ENCODE data around the gene USP37. TPM values are rescaled to one million over a fixed set of nuclear protein-coding genes. Genes with fewer than 3 reads are reported as not detected.

USP37 gene
- polyA plus RNA-seq, 3 donors = 2.7 to 4.9 (median 2.7) TPM

DNA sequence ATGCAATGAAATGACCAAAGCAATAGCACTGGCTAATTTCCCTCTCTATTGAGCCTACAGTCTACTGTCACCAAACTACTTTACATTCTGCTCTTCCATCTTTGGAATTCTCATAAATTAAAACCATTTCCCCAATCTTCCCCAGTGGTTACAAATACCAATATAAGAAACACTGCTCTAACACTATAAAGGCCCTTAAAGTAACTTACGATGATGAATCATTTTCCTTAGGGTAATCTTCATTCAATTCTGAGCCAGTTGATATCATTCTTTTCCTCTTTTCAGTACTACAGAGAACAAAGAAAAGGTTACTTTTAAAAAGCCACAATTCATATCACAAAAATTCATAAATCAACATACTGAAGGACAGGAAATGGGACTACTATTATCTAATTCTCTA, 22.1 kb downstream of the USP37 start:
- H3K79me2 ChIP-seq (ENCODE audit: insufficient read depth, low read length) = no peaks in the 10 kb centered on the region
- no peak overlapping the region for H3K4me2 ChIP-seq (replicated peaks; ENCODE audit: extremely low read depth, low read length, poor library complexity, severe bottlenecking)
- Mint-ChIP-seq H3K4me3 (no peak overlapping the region), H3K4me1 (no peaks in the 10 kb centered on the region), H3K27ac (no peak overlapping the region), H3K27me3 (ENCODE audit: low read depth in 3 of 3) (no peaks in the 10 kb centered on the region), H3K36me3 (peaks cover 65 to 85% of the 10 kb centered on the region in 2 donors), H3K9me3 (no peaks in the 10 kb centered on the region)
- no peaks in the 10 kb centered on the region for H3K4me1 ChIP-seq (ENCODE audit: control insufficient read depth in 1 of 2, insufficient read depth in 2 of 2, low read length in 2 of 2)
- no peak overlapping the region for H3K9ac ChIP-seq (ENCODE audit: insufficient read depth, low read length, poor library complexity, severe bottlenecking)
- no peaks in the 10 kb centered on the region for H3K27me3 ChIP-seq (ENCODE audit: control insufficient read depth in 2 of 2, insufficient read depth in 2 of 2, low read length in 2 of 2)
- H3K27ac ChIP-seq (ENCODE audit: low read depth in 1 of 2, low read length in 2 of 2) = no peak overlapping the region
- TF ChIP-seq, protein P1, sequence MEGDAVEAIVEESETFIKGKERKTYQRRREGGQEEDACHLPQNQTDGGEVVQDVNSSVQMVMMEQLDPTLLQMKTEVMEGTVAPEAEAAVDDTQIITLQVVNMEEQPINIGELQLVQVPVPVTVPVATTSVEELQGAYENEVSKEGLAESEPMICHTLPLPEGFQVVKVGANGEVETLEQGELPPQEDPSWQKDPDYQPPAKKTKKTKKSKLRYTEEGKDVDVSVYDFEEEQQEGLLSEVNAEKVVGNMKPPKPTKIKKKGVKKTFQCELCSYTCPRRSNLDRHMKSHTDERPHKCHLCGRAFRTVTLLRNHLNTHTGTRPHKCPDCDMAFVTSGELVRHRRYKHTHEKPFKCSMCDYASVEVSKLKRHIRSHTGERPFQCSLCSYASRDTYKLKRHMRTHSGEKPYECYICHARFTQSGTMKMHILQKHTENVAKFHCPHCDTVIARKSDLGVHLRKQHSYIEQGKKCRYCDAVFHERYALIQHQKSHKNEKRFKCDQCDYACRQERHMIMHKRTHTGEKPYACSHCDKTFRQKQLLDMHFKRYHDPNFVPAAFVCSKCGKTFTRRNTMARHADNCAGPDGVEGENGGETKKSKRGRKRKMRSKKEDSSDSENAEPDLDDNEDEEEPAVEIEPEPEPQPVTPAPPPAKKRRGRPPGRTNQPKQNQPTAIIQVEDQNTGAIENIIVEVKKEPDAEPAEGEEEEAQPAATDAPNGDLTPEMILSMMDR (IDR thresholded peaks at IDR 0.05) = no peak
- H3K9me3 ChIP-seq (replicated peaks in 1 of 2; ENCODE audit: control insufficient read depth in 1 of 2, insufficient read depth in 1 of 2, low read length in 2 of 2) = no peaks in the 10 kb centered on the region
- intact Hi-C loops (cut with micrococcal nuclease) = no loop called here
- WGBS (ENCODE audit: insufficient coverage) = 100% methylated on average over 1 of the region's 1 CpG
- no peak overlapping the region for H3K4me3 ChIP-seq (replicated peaks in 1 of 3; ENCODE audit: low read depth in 2 of 3, low read length in 3 of 3)
- no peak for DNase-seq
- no peaks in the 10 kb centered on the region for H4K20me1 ChIP-seq (ENCODE audit: insufficient read depth, low read length)
- H2AFZ ChIP-seq (ENCODE audit: insufficient read depth, low read depth, low read length, poor library complexity, severe bottlenecking) = no peak overlapping the region
- peaks cover 59 to 77% of the 10 kb centered on the region in 2 donors for H3K36me3 ChIP-seq (replicated peaks in 1 of 2; ENCODE audit: control insufficient read depth in 1 of 2, insufficient read depth in 2 of 2, low read length in 2 of 2)

DNA sequence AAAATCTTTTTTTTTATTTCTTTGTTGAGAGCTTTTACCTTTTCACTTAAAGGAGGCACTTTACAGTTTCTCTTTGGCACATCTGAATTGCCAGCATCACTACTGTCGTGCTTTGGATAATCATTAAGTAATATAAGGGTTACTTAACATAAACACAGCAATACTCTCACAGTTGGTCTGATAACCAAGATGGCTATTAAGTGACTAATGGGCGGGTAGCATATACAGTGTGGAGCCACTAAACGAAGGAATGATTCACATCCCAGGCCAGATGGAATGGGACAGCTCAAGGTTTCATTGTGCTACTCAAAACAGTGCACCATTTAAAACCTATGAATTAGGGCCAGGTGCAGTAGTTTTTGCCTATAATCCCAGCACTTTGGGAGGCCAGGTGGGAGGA, 28.1 kb downstream of the USP37 start:
- no peaks in the 10 kb centered on the region for H3K79me2 ChIP-seq (ENCODE audit: insufficient read depth, low read length)
- no peak for DNase-seq
- peaks cover 56 to 88% of the 10 kb centered on the region in 2 donors for H3K36me3 ChIP-seq (replicated peaks in 1 of 2; ENCODE audit: control insufficient read depth in 1 of 2, insufficient read depth in 2 of 2, low read length in 2 of 2)
- Mint-ChIP-seq H3K27ac (no peak overlapping the region), H3K9me3 (no peaks in the 10 kb centered on the region), H3K4me1 (peaks cover 2% of the 10 kb centered on the region), H3K4me3 (no peak overlapping the region), H3K27me3 (ENCODE audit: low read depth in 3 of 3) (no peaks in the 10 kb centered on the region), H3K36me3 (peaks cover 60 to 66% of the 10 kb centered on the region in 2 donors)
- no peaks in the 10 kb centered on the region for H3K27me3 ChIP-seq (ENCODE audit: control insufficient read depth in 2 of 2, insufficient read depth in 2 of 2, low read length in 2 of 2)
- no peak overlapping the region for H2AFZ ChIP-seq (ENCODE audit: insufficient read depth, low read depth, low read length, poor library complexity, severe bottlenecking)
- no peak overlapping the region for H3K4me2 ChIP-seq (replicated peaks; ENCODE audit: extremely low read depth, low read length, poor library complexity, severe bottlenecking)
- H3K4me3 ChIP-seq (replicated peaks in 1 of 3; ENCODE audit: low read depth in 2 of 3, low read length in 3 of 3) = no peak overlapping the region
- intact Hi-C loops (cut with micrococcal nuclease) = no loop called here
- H3K9me3 ChIP-seq (replicated peaks in 1 of 2; ENCODE audit: control insufficient read depth in 1 of 2, insufficient read depth in 1 of 2, low read length in 2 of 2) = no peaks in the 10 kb centered on the region
- no peaks in the 10 kb centered on the region for H4K20me1 ChIP-seq (ENCODE audit: insufficient read depth, low read length)
- TF ChIP-seq, protein P1 (IDR thresholded peaks at IDR 0.05) = no peak
- 100% methylated on average over 2 of the region's 3 CpGs for WGBS (ENCODE audit: insufficient coverage)
- no peak overlapping the region for H3K27ac ChIP-seq (ENCODE audit: low read depth in 1 of 2, low read length in 2 of 2)
- no peak overlapping the region for H3K9ac ChIP-seq (ENCODE audit: insufficient read depth, low read length, poor library complexity, severe bottlenecking)
- no peaks in the 10 kb centered on the region for H3K4me1 ChIP-seq (ENCODE audit: control insufficient read depth in 1 of 2, insufficient read depth in 2 of 2, low read length in 2 of 2)
